IgD-negative memory B cell (primary cell): ENCODE data around the gene PDE4DIP. TPM values are rescaled to one million over a fixed set of nuclear protein-coding genes. Genes with fewer than 3 reads are reported as not detected.
"Not testable (repeated sequence)": the region's sequence is repeated elsewhere in the genome, so short reads cannot be mapped to it uniquely, and the experiment has no call there.

Experiments
- H3K27ac Mint-ChIP-seq, 3 donors: one replicate each; pipeline ENCODE4 v1.8.0; 2020 to 2022; ENCODE audit warnings: mild to moderate bottlenecking in 3 of 3, mixed read lengths in 3 of 3, moderate library complexity in 1 of 3
- H3K27me3 Mint-ChIP-seq: one replicate; pipeline ENCODE4 v1.8.0; 2021; ENCODE audit warnings: mixed read lengths
- H3K36me3 Mint-ChIP-seq: one replicate; pipeline ENCODE4 v1.8.0; 2020; ENCODE audit warnings: mild to moderate bottlenecking, mixed read lengths
- H3K4me1 Mint-ChIP-seq, 3 donors: one replicate each; pipeline ENCODE4 v1.8.0; 2020 to 2022; ENCODE audit warnings: mixed read lengths in 3 of 3, mild to moderate bottlenecking in 1 of 3
- H3K4me3 Mint-ChIP-seq, 4 donors: one replicate each; pipeline ENCODE4 v1.8.0; 2020 to 2022; ENCODE audit warnings: mild to moderate bottlenecking in 4 of 4, mixed read lengths in 4 of 4, moderate library complexity in 3 of 4
- H3K9me3 Mint-ChIP-seq, 3 donors: one replicate each; pipeline ENCODE4 v1.8.0; 2020 to 2021; ENCODE audit warnings: mixed read lengths in 3 of 3, mild to moderate bottlenecking in 1 of 3
- polyA plus RNA-seq: library from polyadenylated mRNA; unstranded; fragments of 300-500 nt; fragmentation: Illumina TruSeq; gene quantifications from one replicate; pipeline ENCODE4 v1.2.3, GENCODE V29; 2021

Gene PDE4DIP
- polyA plus RNA-seq, 1 donor from 2014 or later, result 44.1 TPM

- H3K27ac Mint-ChIP-seq, H3K4me3 Mint-ChIP-seq, H3K27me3 Mint-ChIP-seq, H3K36me3 Mint-ChIP-seq, H3K9me3 Mint-ChIP-seq, H3K4me1 Mint-ChIP-seq: not testable (repeated sequence)
Observed at GRCh38 chr1:148855367-148855766, 11.1 kb downstream of the PDE4DIP start.

DNA sequence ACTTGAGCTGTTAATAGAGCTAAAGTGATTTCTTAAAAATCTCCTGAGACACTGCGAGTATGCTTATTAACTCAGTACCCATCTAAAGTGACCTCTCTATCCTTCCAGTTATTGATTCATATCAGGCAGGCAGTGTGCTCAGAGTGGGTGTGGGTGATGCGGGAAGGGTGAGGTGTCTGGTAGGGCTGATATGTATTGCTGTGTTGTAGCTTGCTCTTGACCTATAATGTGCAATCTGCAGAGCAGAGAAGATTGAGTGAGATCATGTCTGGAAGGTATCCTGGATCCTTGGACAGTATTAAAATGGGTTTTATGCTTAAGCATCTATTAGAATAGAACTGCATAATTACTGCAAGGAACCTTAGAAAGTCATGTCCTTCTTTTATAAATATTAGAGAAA lies 15.8 kb downstream of the PDE4DIP start:
- H3K4me3 Mint-ChIP-seq, H3K36me3 Mint-ChIP-seq, H3K27me3 Mint-ChIP-seq, H3K4me1 Mint-ChIP-seq, H3K9me3 Mint-ChIP-seq, H3K27ac Mint-ChIP-seq: not testable (repeated sequence)

DNA sequence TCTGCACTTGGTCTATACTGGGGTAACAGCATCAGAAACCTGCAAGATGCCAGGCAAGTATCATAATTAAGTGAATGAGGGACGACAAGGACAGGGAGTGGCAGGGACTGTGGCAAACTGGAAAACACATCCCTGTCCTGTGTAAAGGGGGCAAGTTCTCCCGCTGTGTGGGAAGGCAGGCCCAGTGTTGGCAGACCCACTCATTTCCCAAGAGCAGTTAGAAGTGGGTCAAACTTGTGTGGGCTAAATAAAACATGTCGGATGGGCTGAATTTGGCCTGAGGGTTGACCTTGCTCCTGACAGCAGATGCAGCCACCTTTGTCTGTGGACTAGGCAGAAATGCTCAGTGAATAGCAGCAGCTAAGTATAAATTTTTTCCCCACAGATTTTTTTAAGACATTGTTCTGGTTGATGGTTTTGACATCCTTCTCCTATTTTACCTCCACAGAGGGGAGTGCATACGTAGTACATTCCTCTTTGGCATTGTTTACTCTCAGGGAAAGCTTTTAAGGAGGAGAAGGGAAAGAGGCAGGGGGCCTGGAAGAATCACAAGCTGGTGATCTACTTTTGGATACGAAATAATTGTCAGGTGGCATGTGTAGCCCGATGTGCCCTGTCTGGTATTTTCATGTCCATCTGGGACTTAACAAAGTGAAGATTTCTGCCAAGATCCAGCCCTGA lies 16.5 kb downstream of the PDE4DIP start:
- not testable (repeated sequence) for H3K4me1 Mint-ChIP-seq, H3K4me3 Mint-ChIP-seq, H3K27ac Mint-ChIP-seq, H3K9me3 Mint-ChIP-seq, H3K27me3 Mint-ChIP-seq, H3K36me3 Mint-ChIP-seq

DNA sequence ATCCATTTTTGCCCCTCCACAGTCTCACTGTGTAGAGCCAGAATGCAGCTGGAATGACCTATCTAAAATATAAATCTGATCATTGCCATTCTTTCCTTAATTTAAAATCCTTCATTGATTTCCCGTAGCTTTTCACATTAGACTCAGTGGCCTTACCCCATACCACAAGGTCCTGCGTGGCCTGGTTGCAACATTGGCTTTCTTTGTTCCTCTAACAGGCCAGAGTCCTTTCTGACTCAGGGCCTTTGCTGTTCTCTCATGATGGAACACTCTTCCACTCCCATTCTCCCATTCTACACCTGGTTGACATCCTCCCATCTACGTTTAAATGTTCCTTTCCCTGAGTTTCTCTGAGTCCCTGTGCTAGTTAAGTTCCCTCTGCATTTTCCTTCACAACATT lies 18.4 kb downstream of the PDE4DIP start:
- not testable (repeated sequence) for H3K4me3 Mint-ChIP-seq, H3K36me3 Mint-ChIP-seq, H3K4me1 Mint-ChIP-seq, H3K27me3 Mint-ChIP-seq, H3K27ac Mint-ChIP-seq, H3K9me3 Mint-ChIP-seq

DNA sequence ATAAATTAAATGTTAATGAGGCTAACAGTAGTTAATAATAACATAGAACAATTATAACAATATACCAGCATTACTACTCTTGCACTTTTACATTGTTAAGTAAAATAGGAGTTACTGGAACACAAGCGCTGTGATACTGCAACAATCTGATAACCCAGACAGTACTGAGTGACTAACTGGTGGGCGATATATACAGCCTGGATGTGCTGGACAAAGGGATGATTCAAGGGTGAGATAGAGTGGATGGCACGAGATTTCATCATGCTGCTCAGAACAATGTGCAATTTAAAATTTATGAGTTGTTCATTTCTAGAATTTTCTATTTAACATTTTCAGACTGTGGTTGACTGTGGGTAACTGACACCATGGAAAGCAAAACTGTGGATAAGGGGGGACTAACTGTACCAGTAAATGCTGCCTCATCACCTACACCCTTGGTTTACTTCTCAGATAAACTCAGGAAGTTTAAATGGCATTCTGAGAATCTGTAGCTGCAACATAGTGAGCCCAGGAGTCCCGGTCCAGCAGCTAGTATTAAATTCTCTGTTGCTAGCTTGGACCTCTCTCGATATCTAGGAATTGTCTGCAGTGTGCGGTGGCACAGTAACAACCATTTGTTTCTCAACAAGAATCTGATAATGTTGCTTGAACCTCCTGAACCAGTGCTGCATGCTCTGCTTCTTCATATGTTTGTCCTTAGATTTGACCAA lies 24.9 kb downstream of the PDE4DIP start:
- not testable (repeated sequence) for H3K27me3 Mint-ChIP-seq, H3K36me3 Mint-ChIP-seq, H3K27ac Mint-ChIP-seq, H3K4me1 Mint-ChIP-seq, H3K9me3 Mint-ChIP-seq, H3K4me3 Mint-ChIP-seq

GRCh38 chr1:148869634-148869961 lies 25.4 kb downstream of the PDE4DIP start:
- not testable (repeated sequence) for H3K4me3 Mint-ChIP-seq, H3K36me3 Mint-ChIP-seq, H3K27ac Mint-ChIP-seq, H3K9me3 Mint-ChIP-seq, H3K27me3 Mint-ChIP-seq, H3K4me1 Mint-ChIP-seq

GRCh38 chr1:148874408-148875388 lies 30.5 kb downstream of the PDE4DIP start:
- H3K9me3 Mint-ChIP-seq, H3K27me3 Mint-ChIP-seq, H3K4me3 Mint-ChIP-seq, H3K27ac Mint-ChIP-seq, H3K4me1 Mint-ChIP-seq, H3K36me3 Mint-ChIP-seq: not testable (repeated sequence)

DNA sequence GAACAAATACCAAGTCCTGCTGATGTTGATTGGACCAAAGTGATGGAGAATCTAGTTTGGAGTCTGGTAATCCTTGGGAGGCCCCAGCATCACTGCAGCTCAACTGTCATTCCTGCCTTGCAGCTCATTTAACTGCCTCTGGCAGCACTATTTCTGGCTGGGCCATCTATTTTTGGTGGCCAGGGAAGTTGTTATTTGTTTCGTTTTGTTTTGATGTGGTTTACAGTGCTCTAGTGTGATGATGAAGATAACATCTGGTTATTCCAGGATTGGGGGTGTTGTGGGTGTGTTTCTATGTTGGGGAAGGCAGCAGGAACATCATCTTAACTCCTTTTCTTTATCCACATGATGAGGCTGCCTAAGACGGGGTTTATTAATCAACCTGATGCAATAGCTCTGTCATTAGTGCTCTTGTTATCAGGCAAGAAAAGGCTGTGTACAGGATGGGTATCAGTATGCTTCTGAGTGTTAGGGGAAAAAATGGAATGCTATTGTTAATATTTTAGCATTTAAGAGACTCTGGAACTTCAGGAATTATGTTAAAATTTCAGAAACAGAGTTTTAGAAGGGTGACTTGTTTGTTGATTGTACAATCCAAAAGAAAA lies 35.7 kb downstream of the PDE4DIP start:
- H3K4me1 Mint-ChIP-seq, H3K9me3 Mint-ChIP-seq: not testable (repeated sequence)

DNA sequence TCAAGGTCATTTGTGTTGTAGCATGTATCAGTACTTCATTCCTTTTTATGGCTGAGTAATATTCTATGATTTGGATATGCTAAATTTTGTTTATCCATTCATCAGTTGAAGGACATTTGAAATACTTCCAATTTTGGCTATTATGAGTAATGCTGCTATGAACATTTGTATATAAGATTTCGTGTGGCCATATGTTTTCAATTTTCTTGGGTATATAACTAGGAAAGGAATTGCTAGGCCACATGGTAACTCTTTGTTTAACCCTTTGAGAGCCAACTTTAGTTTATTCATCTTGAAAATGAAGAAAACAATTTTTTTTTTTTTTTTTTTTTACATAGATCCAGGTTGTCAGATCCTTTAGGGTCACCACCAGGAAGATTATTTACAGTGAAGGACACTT lies 37.0 kb downstream of the PDE4DIP start:
- not testable (repeated sequence) for H3K4me3 Mint-ChIP-seq, H3K27ac Mint-ChIP-seq, H3K27me3 Mint-ChIP-seq, H3K9me3 Mint-ChIP-seq, H3K4me1 Mint-ChIP-seq, H3K36me3 Mint-ChIP-seq

More for the DNA sequence above, 35.7 kb downstream of the PDE4DIP start:
- not testable (repeated sequence) for H3K4me3 Mint-ChIP-seq, H3K36me3 Mint-ChIP-seq, H3K27ac Mint-ChIP-seq, H3K27me3 Mint-ChIP-seq

GRCh38 chr1:148885219-148885618 lies 41.0 kb downstream of the PDE4DIP start:
- not testable (repeated sequence) for H3K27ac Mint-ChIP-seq, H3K4me3 Mint-ChIP-seq, H3K36me3 Mint-ChIP-seq, H3K9me3 Mint-ChIP-seq, H3K27me3 Mint-ChIP-seq, H3K4me1 Mint-ChIP-seq

DNA sequence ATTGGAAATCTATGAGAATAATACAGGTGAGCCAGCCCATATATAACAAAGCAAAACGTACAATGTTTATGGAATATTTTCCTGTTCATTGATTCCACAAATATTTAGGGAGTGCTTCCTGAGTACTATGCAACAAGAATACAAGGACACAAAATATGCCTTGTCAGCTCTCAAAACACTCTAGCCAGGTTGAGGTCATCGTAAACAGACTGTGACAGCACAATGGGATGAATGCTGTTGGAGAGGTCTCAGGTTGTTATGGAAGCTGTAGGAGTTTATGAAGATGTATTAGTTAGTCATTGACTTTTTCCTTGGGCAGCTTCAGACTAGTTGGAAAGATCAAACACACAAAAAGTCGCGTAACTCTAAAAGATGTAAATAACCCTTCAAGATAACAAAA lies 42.1 kb downstream of the PDE4DIP start:
- H3K36me3 Mint-ChIP-seq, H3K27me3 Mint-ChIP-seq, H3K4me1 Mint-ChIP-seq, H3K27ac Mint-ChIP-seq, H3K9me3 Mint-ChIP-seq, H3K4me3 Mint-ChIP-seq: not testable (repeated sequence)

- not testable (repeated sequence) for H3K4me1 Mint-ChIP-seq, H3K9me3 Mint-ChIP-seq, H3K27ac Mint-ChIP-seq, H3K36me3 Mint-ChIP-seq, H3K27me3 Mint-ChIP-seq, H3K4me3 Mint-ChIP-seq
Observed at GRCh38 chr1:148888597-148888996, 44.4 kb downstream of the PDE4DIP start.

DNA sequence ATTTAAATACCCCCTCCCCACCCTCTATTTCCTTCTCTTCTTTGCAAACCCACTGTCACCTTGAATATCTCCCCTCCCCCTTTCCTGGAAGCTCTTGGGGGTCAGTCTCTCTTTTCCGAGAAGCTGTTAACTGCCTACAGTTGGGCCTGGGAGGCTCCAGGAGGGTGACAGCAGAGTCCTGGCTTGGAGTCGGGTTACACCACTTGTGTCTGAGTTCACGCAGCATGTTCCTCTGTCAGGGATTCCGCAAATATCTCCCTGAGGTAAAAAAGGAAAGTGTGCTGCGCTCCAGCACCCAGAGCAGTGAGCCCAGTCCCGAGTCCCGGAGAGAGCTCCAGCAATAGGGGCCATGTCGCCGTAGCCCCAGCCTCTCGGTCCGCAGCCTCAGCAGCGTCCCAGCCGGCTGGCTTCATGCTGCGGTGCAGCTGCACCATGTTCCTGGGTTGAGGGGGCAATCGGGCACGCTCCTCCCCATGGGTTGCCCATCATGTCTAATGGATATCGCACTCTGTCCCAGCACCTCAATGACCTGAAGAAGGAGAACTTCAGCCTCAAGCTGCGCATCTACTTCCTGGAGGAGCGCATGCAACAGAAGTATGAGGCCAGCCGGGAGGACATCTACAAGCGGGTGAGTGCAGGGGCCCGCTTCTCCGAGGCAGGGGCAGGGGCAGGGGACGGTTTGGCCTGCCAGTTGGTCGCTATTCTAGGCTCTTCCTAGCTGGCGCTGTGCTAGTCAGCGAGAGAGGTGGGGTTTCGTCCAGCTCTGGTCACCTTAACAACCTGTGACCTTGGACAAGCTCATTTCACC lies 45.2 kb downstream of the PDE4DIP start:
- not testable (repeated sequence) for H3K9me3 Mint-ChIP-seq, H3K27ac Mint-ChIP-seq, H3K27me3 Mint-ChIP-seq, H3K4me3 Mint-ChIP-seq, H3K4me1 Mint-ChIP-seq, H3K36me3 Mint-ChIP-seq

- H3K27me3 Mint-ChIP-seq, H3K36me3 Mint-ChIP-seq, H3K9me3 Mint-ChIP-seq, H3K4me3 Mint-ChIP-seq, H3K27ac Mint-ChIP-seq, H3K4me1 Mint-ChIP-seq: not testable (repeated sequence)
Observed at GRCh38 chr1:148890075-148890568, 45.9 kb downstream of the PDE4DIP start.
